ENCODE measurements around the gene COMMD6. TPM values are rescaled to one million over a fixed set of nuclear protein-coding genes. Genes with fewer than 3 reads are reported as not detected.
A peak's percentile ranks its signal among the peaks of the same experiment; 100 is the strongest.

The COMMD6 gene
- total and polyA plus RNA-seq, 2 of the 13 experiments (the other 11 are each of a cell fraction or from before 2014, with no cell fraction given), result 97.0 to 164 TPM

DNA sequence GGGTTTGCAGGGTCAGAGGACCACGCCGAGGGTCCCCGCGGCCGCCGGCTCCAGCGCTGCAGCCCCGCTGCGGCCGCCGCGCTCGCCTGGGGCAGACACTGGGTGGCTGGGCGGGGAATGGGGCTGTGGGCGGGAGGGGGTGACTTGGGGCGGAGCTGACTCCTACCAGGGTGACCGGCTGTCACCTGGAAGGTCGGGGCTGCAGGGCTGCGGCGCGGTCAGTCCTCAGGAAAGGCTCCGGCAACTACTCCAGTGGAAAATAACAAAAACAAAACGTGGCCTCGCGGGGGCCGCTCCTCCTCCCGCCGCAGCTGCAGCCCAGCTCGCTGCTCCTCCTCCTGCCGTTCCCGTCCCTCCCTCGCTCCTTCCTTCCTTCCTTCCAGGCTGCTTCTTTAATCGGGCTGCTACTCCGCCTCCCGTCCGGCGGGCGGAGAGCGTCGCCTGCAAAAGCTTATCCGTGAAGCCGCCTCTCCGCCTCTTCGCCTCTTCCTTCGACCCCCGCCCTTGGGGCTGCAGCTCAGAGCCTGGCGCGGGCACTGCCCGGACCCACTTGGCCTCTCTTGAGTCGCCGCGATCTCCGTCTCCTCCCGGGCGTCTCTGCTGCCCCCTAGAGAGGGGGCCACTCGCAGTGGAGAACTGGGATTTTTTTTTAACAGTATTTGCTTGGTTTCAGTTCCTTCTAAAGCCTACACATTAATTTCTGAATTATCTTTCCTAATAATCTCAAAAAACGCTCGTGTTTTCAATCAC lies 55.4 kb downstream of the COMMD6 start, which contains the start of gene TBC1D4 (continued):
- TF ChIP-seq, protein P1, sequence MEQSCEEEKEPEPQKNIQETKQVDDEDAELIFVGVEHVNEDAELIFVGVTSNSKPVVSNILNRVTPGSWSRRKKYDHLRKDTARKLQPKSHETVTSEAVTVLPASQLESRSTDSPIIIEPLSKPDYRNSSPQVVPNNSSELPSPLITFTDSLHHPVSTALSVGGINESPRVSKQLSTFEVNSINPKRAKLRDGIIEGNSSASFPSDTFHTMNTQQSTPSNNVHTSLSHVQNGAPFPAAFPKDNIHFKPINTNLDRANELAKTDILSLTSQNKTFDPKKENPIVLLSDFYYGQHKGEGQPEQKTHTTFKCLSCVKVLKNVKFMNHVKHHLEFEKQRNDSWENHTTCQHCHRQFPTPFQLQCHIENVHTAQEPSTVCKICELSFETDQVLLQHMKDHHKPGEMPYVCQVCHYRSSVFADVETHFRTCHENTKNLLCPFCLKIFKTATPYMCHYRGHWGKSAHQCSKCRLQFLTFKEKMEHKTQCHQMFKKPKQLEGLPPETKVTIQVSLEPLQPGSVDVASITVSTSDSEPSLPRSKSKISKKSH (CRISPR knock-in tag; IDR thresholded peaks at IDR 0.05; ENCODE audit: borderline replicate concordance), result no peak
- TF ChIP-seq, protein P2, sequence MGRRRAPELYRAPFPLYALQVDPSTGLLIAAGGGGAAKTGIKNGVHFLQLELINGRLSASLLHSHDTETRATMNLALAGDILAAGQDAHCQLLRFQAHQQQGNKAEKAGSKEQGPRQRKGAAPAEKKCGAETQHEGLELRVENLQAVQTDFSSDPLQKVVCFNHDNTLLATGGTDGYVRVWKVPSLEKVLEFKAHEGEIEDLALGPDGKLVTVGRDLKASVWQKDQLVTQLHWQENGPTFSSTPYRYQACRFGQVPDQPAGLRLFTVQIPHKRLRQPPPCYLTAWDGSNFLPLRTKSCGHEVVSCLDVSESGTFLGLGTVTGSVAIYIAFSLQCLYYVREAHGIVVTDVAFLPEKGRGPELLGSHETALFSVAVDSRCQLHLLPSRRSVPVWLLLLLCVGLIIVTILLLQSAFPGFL (CRISPR knock-in tag; IDR thresholded peaks at IDR 0.05), result no peak
- TF ChIP-seq, protein P3, sequence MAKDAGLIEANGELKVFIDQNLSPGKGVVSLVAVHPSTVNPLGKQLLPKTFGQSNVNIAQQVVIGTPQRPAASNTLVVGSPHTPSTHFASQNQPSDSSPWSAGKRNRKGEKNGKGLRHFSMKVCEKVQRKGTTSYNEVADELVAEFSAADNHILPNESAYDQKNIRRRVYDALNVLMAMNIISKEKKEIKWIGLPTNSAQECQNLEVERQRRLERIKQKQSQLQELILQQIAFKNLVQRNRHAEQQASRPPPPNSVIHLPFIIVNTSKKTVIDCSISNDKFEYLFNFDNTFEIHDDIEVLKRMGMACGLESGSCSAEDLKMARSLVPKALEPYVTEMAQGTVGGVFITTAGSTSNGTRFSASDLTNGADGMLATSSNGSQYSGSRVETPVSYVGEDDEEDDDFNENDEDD (CRISPR knock-in tag; IDR thresholded peaks at IDR 0.05; ENCODE audit: borderline replicate concordance), result peak; percentile 33; the same call in 1 of the 2 replicates
- TF ChIP-seq, protein P4, sequence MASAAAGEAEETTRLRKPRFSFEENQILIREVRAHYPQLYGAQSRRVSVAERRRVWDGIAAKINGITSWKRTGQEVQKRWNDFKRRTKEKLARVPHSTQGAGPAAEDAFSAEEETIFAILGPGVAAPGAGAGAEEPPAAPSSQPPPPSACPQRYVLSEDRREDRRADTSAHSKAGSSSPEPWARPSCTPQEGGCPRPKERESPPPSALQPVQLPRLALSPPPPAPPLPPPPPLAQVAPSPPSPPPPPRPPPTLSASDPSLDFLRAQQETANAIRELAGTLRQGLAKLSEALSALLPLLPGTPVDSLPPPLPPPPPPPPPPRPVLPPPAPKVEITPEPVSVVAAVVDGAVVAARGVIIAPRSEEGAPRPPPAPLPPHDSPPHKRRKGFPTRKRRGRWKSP (CRISPR knock-in tag; IDR thresholded peaks at IDR 0.05), result peak; percentile 37; the same call in 1 of the 2 replicates
- TF ChIP-seq, protein P5, sequence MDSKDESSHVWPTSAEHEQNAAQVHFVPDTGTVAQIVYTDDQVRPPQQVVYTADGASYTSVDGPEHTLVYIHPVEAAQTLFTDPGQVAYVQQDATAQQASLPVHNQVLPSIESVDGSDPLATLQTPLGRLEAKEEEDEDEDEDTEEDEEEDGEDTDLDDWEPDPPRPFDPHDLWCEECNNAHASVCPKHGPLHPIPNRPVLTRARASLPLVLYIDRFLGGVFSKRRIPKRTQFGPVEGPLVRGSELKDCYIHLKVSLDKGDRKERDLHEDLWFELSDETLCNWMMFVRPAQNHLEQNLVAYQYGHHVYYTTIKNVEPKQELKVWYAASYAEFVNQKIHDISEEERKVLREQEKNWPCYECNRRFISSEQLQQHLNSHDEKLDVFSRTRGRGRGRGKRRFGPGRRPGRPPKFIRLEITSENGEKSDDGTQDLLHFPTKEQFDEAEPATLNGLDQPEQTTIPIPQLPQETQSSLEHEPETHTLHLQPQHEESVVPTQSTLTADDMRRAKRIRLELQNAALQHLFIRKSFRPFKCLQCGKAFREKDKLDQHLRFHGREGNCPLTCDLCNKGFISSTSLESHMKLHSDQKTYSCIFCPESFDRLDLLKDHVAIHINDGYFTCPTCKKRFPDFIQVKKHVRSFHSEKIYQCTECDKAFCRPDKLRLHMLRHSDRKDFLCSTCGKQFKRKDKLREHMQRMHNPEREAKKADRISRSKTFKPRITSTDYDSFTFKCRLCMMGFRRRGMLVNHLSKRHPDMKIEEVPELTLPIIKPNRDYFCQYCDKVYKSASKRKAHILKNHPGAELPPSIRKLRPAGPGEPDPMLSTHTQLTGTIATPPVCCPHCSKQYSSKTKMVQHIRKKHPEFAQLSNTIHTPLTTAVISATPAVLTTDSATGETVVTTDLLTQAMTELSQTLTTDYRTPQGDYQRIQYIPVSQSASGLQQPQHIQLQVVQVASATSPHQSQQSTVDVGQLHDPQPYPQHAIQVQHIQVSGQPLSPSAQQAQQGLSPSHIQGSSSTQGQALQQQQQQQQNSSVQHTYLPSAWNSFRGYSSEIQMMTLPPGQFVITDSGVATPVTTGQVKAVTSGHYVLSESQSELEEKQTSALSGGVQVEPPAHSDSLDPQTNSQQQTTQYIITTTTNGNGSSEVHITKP (CRISPR knock-in tag; IDR thresholded peaks at IDR 0.05; ENCODE audit: low read depth), result peak; percentile 90
- no peak for TF ChIP-seq ZNF619 (CRISPR knock-in tag; IDR thresholded peaks at IDR 0.05)
- peak; percentile 98 for TF ChIP-seq HNRNPL (IDR thresholded peaks at IDR 0.05; ENCODE audit: low read depth, low read length)
- TF ChIP-seq, protein P6, sequence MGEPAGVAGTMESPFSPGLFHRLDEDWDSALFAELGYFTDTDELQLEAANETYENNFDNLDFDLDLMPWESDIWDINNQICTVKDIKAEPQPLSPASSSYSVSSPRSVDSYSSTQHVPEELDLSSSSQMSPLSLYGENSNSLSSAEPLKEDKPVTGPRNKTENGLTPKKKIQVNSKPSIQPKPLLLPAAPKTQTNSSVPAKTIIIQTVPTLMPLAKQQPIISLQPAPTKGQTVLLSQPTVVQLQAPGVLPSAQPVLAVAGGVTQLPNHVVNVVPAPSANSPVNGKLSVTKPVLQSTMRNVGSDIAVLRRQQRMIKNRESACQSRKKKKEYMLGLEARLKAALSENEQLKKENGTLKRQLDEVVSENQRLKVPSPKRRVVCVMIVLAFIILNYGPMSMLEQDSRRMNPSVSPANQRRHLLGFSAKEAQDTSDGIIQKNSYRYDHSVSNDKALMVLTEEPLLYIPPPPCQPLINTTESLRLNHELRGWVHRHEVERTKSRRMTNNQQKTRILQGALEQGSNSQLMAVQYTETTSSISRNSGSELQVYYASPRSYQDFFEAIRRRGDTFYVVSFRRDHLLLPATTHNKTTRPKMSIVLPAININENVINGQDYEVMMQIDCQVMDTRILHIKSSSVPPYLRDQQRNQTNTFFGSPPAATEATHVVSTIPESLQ (CRISPR knock-in tag; conservative IDR thresholded peaks at IDR 0.05), result no peak
- TF ChIP-seq POLR2AphosphoS5 (IDR thresholded peaks at IDR 0.05; ENCODE audit: low read depth, low read length), result peak; percentile 32; the same call in 1 of the 2 replicates
- TF ChIP-seq, protein P7, sequence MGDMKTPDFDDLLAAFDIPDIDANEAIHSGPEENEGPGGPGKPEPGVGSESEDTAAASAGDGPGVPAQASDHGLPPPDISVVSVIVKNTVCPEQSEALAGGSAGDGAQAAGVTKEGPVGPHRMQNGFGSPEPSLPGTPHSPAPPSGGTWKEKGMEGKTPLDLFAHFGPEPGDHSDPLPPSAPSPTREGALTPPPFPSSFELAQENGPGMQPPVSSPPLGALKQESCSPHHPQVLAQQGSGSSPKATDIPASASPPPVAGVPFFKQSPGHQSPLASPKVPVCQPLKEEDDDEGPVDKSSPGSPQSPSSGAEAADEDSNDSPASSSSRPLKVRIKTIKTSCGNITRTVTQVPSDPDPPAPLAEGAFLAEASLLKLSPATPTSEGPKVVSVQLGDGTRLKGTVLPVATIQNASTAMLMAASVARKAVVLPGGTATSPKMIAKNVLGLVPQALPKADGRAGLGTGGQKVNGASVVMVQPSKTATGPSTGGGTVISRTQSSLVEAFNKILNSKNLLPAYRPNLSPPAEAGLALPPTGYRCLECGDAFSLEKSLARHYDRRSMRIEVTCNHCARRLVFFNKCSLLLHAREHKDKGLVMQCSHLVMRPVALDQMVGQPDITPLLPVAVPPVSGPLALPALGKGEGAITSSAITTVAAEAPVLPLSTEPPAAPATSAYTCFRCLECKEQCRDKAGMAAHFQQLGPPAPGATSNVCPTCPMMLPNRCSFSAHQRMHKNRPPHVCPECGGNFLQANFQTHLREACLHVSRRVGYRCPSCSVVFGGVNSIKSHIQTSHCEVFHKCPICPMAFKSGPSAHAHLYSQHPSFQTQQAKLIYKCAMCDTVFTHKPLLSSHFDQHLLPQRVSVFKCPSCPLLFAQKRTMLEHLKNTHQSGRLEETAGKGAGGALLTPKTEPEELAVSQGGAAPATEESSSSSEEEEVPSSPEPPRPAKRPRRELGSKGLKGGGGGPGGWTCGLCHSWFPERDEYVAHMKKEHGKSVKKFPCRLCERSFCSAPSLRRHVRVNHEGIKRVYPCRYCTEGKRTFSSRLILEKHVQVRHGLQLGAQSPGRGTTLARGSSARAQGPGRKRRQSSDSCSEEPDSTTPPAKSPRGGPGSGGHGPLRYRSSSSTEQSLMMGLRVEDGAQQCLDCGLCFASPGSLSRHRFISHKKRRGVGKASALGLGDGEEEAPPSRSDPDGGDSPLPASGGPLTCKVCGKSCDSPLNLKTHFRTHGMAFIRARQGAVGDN (CRISPR knock-in tag; IDR thresholded peaks at IDR 0.05), result peak; percentile 79

All from HepG2 (cell line).